ENCODE data around the gene TNFSF15. TPM values are rescaled to one million over a fixed set of nuclear protein-coding genes. Genes with fewer than 3 reads are reported as not detected.
A peak's percentile ranks its signal among the peaks of the same experiment; 100 is the strongest.

Gene TNFSF15
- total and polyA plus RNA-seq, 8 donors, result 0.31 to 12.3 (median 2.4) TPM

DNA sequence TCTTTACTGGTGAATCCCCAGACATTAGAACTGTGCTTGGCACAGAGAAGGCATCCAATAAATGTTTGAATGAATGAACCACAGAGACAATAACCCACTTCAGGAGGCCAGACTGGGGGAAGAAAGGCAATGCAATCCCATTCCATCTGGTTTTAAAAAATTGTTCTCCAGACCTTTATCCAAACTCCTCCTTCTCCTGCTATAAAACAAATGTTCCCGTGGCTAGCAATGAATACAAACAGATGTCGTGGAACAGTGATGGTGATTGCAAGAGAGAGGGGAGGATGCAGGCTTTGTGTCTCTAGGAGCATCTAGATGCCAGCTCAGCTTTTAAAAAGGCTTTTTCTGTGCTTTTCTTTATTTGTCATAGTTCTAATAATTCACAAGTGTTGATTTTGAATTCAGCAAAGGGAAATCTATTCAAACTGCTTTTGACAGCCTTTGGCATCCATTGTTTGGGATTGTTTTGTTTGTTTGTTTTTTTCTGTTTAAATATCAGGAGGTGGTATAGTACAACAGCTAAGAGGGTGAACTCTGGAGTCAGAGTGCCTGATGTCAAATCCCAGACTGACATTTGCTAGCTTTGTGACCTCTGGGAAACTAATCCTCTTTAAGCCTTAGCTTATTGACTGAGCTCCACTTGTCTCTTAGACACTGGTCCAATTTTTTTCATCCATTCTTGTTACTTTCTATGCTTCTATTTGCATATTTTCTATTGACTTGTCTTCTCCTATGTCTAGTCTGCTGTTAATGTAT, 59.1 kb downstream of the TNFSF15 start:
- intact Hi-C loops (cut with DNase I; ENCODE audit: low total_unique reads), result no loop called here
- H3K27ac ChIP-seq, result no peak overlapping the region
- TF ChIP-seq EP300 (IDR thresholded peaks at IDR 0.05), result no peak
- TF ChIP-seq POLR2AphosphoS5 (IDR thresholded peaks at IDR 0.05), result no peak

DNA sequence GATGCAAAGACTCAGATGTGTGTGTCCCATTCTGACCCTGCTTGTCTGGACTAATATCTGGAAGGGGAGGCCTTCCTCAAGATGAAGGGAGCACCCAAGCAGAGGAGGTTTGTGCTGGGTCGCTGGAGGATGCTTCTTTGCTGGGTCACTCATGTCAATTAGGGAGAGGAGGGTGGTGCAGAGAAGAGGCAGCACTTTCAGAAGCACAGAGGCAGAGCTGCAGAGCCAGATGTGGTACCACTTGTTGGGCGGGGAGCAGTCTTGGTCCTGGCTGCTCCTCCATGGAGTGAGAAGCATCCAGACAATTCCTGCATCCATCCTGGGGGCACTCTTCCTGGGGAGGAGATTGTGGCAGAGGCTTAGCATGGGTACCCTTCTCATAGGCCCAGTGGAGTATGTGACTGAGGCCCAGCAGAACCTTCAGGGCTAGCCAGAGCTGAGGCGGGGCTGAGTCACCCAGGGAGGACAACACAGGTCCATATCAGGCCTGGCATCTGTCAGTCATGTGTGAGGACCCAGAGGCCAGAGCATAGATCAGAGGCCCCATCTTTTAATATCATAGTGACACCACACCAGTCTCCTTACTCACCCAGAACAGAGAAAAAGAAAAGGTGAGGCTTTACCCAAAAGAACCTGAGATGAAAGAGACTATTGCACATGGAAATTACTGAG, 59.8 kb downstream of the TNFSF15 start:
- intact Hi-C loops (cut with DNase I; ENCODE audit: low total_unique reads), result no loop called here
- Histone ChIP-seq H3K4me3 (no peak overlapping the region), H3K4me1 (peaks cover 0 to 5% (median 0%) of the 10 kb centered on the region in 4 donors), H3K36me3 (no peaks in the 10 kb centered on the region), H3K27me3 (no peaks in the 10 kb centered on the region), H3K27ac (no peak overlapping the region), H3K9me3 (no peaks in the 10 kb centered on the region)
- TF ChIP-seq, protein P1, sequence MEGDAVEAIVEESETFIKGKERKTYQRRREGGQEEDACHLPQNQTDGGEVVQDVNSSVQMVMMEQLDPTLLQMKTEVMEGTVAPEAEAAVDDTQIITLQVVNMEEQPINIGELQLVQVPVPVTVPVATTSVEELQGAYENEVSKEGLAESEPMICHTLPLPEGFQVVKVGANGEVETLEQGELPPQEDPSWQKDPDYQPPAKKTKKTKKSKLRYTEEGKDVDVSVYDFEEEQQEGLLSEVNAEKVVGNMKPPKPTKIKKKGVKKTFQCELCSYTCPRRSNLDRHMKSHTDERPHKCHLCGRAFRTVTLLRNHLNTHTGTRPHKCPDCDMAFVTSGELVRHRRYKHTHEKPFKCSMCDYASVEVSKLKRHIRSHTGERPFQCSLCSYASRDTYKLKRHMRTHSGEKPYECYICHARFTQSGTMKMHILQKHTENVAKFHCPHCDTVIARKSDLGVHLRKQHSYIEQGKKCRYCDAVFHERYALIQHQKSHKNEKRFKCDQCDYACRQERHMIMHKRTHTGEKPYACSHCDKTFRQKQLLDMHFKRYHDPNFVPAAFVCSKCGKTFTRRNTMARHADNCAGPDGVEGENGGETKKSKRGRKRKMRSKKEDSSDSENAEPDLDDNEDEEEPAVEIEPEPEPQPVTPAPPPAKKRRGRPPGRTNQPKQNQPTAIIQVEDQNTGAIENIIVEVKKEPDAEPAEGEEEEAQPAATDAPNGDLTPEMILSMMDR (IDR thresholded peaks at IDR 0.05), result no peak
- TF ChIP-seq POLR2AphosphoS5 (IDR thresholded peaks at IDR 0.05) (no peak), POLR2A (IDR thresholded peaks at IDR 0.05) (no peak), EP300 (IDR thresholded peaks at IDR 0.05) (no peak)
- WGBS, 5 donors, result 82 to 91% (median 86%) methylated on average over 3 of the region's 3 CpGs
- no peak for DNase-seq

More for the DNA sequence above, 59.1 kb downstream of the TNFSF15 start:
- H3K4me3 ChIP-seq, result no peak overlapping the region
- no peaks in the 10 kb centered on the region for H3K36me3 ChIP-seq
- DNase-seq, result peak in 1 of 2 donors; percentile 65
- peaks cover 0 to 3% (median 0%) of the 10 kb centered on the region in 4 donors for H3K4me1 ChIP-seq
- no peaks in the 10 kb centered on the region for H3K27me3 ChIP-seq
- no peaks in the 10 kb centered on the region for H3K9me3 ChIP-seq
- 23 to 50% (median 35%) methylated on average over 2 of the region's 2 CpGs for WGBS, 5 donors

DNA sequence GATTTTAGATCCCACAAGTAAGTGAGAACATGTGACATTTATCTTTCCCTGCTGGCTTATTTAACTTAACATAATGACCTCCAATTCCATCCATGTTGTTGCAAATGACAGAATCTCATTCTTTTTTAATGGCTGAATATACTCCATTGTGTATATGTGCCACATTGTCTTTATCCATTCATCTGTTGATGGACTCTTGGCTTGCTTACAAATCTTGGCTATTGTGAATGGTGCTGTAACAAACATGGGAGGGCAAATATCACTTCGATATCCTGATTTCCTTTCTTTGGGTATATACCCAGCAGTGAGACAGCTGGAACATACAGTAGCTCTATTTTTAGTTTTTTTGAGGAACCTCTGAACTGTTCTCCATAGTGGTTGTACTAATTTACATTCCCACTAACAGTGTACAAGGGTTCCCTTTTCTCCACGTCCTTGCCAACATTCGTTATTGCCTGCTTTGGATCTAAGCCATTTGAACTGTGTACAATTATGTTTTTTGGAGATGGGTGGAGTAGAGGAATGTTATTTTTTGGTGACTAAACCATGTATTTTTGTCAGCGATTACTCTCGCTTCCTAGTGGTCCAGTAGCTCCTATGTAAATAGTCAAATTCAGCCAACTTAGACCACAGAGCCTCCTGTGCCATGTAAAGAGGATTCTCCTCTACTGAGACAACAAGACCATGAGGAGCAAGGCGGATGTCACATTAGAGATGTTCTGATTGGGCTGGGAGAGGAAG, 60.6 kb downstream of the TNFSF15 start:
- no peaks in the 10 kb centered on the region for H3K27me3 ChIP-seq
- H3K36me3 ChIP-seq, result no peaks in the 10 kb centered on the region
- no peak overlapping the region for H3K27ac ChIP-seq
- H3K4me1 ChIP-seq, result peaks cover 0 to 5% (median 0%) of the 10 kb centered on the region in 4 donors
- DNase-seq, result no peak
- TF ChIP-seq, protein P1 (IDR thresholded peaks at IDR 0.05), result no peak
- TF ChIP-seq EP300 (IDR thresholded peaks at IDR 0.05), result no peak
- no peak for TF ChIP-seq POLR2AphosphoS5 (IDR thresholded peaks at IDR 0.05)
- TF ChIP-seq POLR2A (IDR thresholded peaks at IDR 0.05), result no peak
- H3K4me3 ChIP-seq, result no peak overlapping the region
- intact Hi-C loops (cut with DNase I; ENCODE audit: low total_unique reads), result no loop called here
- H3K9me3 ChIP-seq, result no peaks in the 10 kb centered on the region
- 48 to 66% (median 53%) methylated on average over 6 of the region's 6 CpGs for WGBS, 5 donors

DNA sequence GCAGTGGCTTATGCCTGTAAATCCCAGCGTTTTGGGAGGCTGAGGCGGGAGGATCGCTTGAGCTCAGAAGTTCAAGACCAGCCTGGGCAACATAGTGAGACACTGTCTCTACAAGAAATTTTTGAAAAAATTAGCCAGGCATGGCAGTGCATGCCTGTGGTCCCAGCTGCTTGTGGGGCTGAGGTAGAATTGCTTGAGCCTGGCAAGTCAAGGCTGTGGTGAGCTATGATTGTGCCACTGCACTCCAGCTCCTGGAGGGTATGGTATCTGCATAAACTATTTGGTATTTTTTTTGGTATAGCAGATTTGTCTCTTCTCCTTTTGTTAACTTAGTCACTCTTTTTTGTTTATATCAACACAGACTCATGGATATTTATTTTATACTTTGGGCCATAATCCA, 62.4 kb downstream of the TNFSF15 start:
- Histone ChIP-seq H3K27ac (no peak overlapping the region), H3K9me3 (no peaks in the 10 kb centered on the region), H3K27me3 (no peaks in the 10 kb centered on the region), H3K4me3 (no peak overlapping the region), H3K36me3 (no peaks in the 10 kb centered on the region), H3K4me1 (peaks cover 0 to 5% (median 2%) of the 10 kb centered on the region in 4 donors)
- no peak for DNase-seq
- intact Hi-C loops (cut with DNase I; ENCODE audit: low total_unique reads), result no loop called here
- 93 to 96% (median 95%) methylated on average over 3 of the region's 3 CpGs for WGBS, 5 donors
- no peak for TF ChIP-seq POLR2A (IDR thresholded peaks at IDR 0.05)
- TF ChIP-seq, protein P1 (IDR thresholded peaks at IDR 0.05), result no peak
- TF ChIP-seq EP300 (IDR thresholded peaks at IDR 0.05), result no peak
- no peak for TF ChIP-seq POLR2AphosphoS5 (IDR thresholded peaks at IDR 0.05)
